Natural killer cell treated with Interleukin-12 subunit alpha and Interleukin-12 subunit beta and Interleukin-15 and Interleukin-18, amount 100 ng/mL, for 72 hours (primary cell): Measurements from ENCODE around the gene CTBP1. TPM values are rescaled to one million over a fixed set of nuclear protein-coding genes. Genes with fewer than 3 reads are reported as not detected.

Source experiments
- ATAC-seq, 2 donors: fragments of 150-1000 bp; cut with Tn5 transposase in 1 of 2; sonication (Bioruptor Pico), chemical (Tn5 transposase) in 1 of 2; 2 replicates each; pipeline ENCODE4 v1.10.0; 2021
- DNase-seq: peaks from one replicate; pipeline ENCODE4 v3.0.0; 2022; ENCODE audit warnings: low spot score
- H3K27ac Mint-ChIP-seq, 2 donors: 1 replicate in 1 of 2; 2 replicates in 1 of 2; pipeline ENCODE4 v1.8.0; 2022; ENCODE audit warnings: mixed read lengths in 2 of 2, mild to moderate bottlenecking in 1 of 2, moderate library complexity in 1 of 2
- H3K27me3 Mint-ChIP-seq, 2 donors: 1 replicate in 1 of 2; 2 replicates in 1 of 2; pipeline ENCODE4 v1.8.0; 2022; ENCODE audit warnings: mixed read lengths in 2 of 2
- H3K36me3 Mint-ChIP-seq: one replicate; pipeline ENCODE4 v1.8.0; 2022; ENCODE audit warnings: mixed read lengths
- H3K4me1 Mint-ChIP-seq, 2 donors: 1 replicate in 1 of 2; 2 replicates in 1 of 2; pipeline ENCODE4 v1.8.0; 2022; ENCODE audit warnings: low read depth in 2 of 2, mixed read lengths in 2 of 2, mild to moderate bottlenecking in 1 of 2
- H3K4me3 Mint-ChIP-seq: one replicate; pipeline ENCODE4 v1.8.0; 2022; ENCODE audit warnings: mixed read lengths
- H3K9me3 Mint-ChIP-seq: 2 replicates; pipeline ENCODE4 v1.8.0; 2022; ENCODE audit warnings: mixed read lengths
- total RNA-seq, 2 donors: library from RNA; stranded (reverse); gene quantifications; one replicate each; pipeline ENCODE4 v1.2.3, GENCODE V29; 2022

The CTBP1 gene
- total RNA-seq, 2 donors from 2014 or later: 109 to 245 TPM

GRCh38 chr4:1214101-1215095 lies 34.5 kb downstream of the CTBP1 start:
- no peak overlapping the region for H3K4me3 Mint-ChIP-seq
- DNase-seq (no peak), ATAC-seq (no peak)
- H3K27ac Mint-ChIP-seq: no peak overlapping the region
- H3K27me3 Mint-ChIP-seq: no peaks in the 10 kb centered on the region
- no peaks in the 10 kb centered on the region for H3K9me3 Mint-ChIP-seq
- H3K4me1 Mint-ChIP-seq: peaks cover 30 to 31% of the 10 kb centered on the region in 2 donors
- peaks cover 9% of the 10 kb centered on the region for H3K36me3 Mint-ChIP-seq

- no peak for ATAC-seq
- H3K4me3 Mint-ChIP-seq: no peak overlapping the region
- DNase-seq: no peak
- no peaks in the 10 kb centered on the region for H3K9me3 Mint-ChIP-seq
- peaks cover 5% of the 10 kb centered on the region for H3K36me3 Mint-ChIP-seq
- peaks cover 21 to 27% of the 10 kb centered on the region in 2 donors for H3K4me1 Mint-ChIP-seq
- no peak overlapping the region for H3K27ac Mint-ChIP-seq
- H3K27me3 Mint-ChIP-seq: no peaks in the 10 kb centered on the region
These were observed 35.5 kb downstream of the CTBP1 start for GRCh38 chr4:1213336-1213995.

GRCh38 chr4:1212546-1213335 lies 36.2 kb downstream of the CTBP1 start:
- DNase-seq (peak; percentile 58), ATAC-seq (no peak)
- Mint-ChIP-seq H3K27me3 (no peaks in the 10 kb centered on the region), H3K4me1 (peaks cover 14 to 21% of the 10 kb centered on the region in 2 donors), H3K36me3 (peaks cover 3% of the 10 kb centered on the region), H3K9me3 (no peaks in the 10 kb centered on the region), H3K4me3 (no peak overlapping the region), H3K27ac (no peak overlapping the region)

- no peaks in the 10 kb centered on the region for H3K36me3 Mint-ChIP-seq
- ATAC-seq: no peak
These were observed 36.9 kb downstream of the CTBP1 start for GRCh38 chr4:1211891-1212545.

GRCh38 chr4:1211371-1211770 lies 37.6 kb downstream of the CTBP1 start:
- no peak for DNase-seq
- no peaks in the 10 kb centered on the region for H3K27me3 Mint-ChIP-seq
- no peaks in the 10 kb centered on the region for H3K9me3 Mint-ChIP-seq
- no peaks in the 10 kb centered on the region for H3K36me3 Mint-ChIP-seq
- no peak for ATAC-seq
- H3K27ac Mint-ChIP-seq: no peak overlapping the region
- H3K4me3 Mint-ChIP-seq: no peak overlapping the region
- H3K4me1 Mint-ChIP-seq: peaks cover 1 to 8% of the 10 kb centered on the region in 2 donors

More at GRCh38 chr4:1211891-1212545, 36.9 kb downstream of the CTBP1 start:
- Mint-ChIP-seq H3K27ac (no peak overlapping the region), H3K4me3 (no peak overlapping the region), H3K4me1 (peaks cover 6 to 14% of the 10 kb centered on the region in 2 donors), H3K27me3 (no peaks in the 10 kb centered on the region), H3K9me3 (no peaks in the 10 kb centered on the region)
- DNase-seq: peak; percentile 48

- Mint-ChIP-seq H3K36me3 (no peaks in the 10 kb centered on the region), H3K4me3 (no peak overlapping the region), H3K9me3 (no peaks in the 10 kb centered on the region), H3K27ac (no peak overlapping the region), H3K27me3 (no peaks in the 10 kb centered on the region), H3K4me1 (peaks cover 0 to 8% of the 10 kb centered on the region in 2 donors)
- ATAC-seq (no peak), DNase-seq (peak; percentile 44)
These were observed 38.0 kb downstream of the CTBP1 start for GRCh38 chr4:1210971-1211370.

- H3K4me1 Mint-ChIP-seq: peaks cover 0 to 8% of the 10 kb centered on the region in 2 donors
- ATAC-seq (no peak), DNase-seq (peak; percentile 41)
- no peaks in the 10 kb centered on the region for H3K36me3 Mint-ChIP-seq
- H3K27ac Mint-ChIP-seq: no peak overlapping the region
- H3K9me3 Mint-ChIP-seq: no peaks in the 10 kb centered on the region
- no peaks in the 10 kb centered on the region for H3K27me3 Mint-ChIP-seq
- no peak overlapping the region for H3K4me3 Mint-ChIP-seq
These were observed 38.6 kb downstream of the CTBP1 start for GRCh38 chr4:1210241-1210841.

- Mint-ChIP-seq H3K4me1 (peaks cover 1 to 10% of the 10 kb centered on the region in 2 donors), H3K27ac (no peak overlapping the region)
These were observed 39.1 kb downstream of the CTBP1 start for GRCh38 chr4:1209821-1210220.

GRCh38 chr4:1208970-1209704 lies 39.8 kb downstream of the CTBP1 start:
- Mint-ChIP-seq H3K36me3 (no peaks in the 10 kb centered on the region), H3K4me3 (no peak overlapping the region), H3K9me3 (no peaks in the 10 kb centered on the region), H3K4me1 (peaks cover 8 to 17% of the 10 kb centered on the region in 2 donors), H3K27me3 (no peaks in the 10 kb centered on the region), H3K27ac (no peak overlapping the region)
- DNase-seq (peak; percentile 35), ATAC-seq (no peak)

More at GRCh38 chr4:1209821-1210220, 39.1 kb downstream of the CTBP1 start:
- H3K27me3 Mint-ChIP-seq: no peaks in the 10 kb centered on the region
- no peak overlapping the region for H3K4me3 Mint-ChIP-seq
- DNase-seq (peak; percentile 53), ATAC-seq (no peak)
- H3K36me3 Mint-ChIP-seq: no peaks in the 10 kb centered on the region
- no peaks in the 10 kb centered on the region for H3K9me3 Mint-ChIP-seq

- peak; percentile 57 for DNase-seq
- Mint-ChIP-seq H3K27ac (no peak overlapping the region), H3K4me1 (peaks cover 15 to 24% of the 10 kb centered on the region in 2 donors)
These were observed 40.5 kb downstream of the CTBP1 start for GRCh38 chr4:1208266-1208961.

GRCh38 chr4:1207603-1208265 lies 41.2 kb downstream of the CTBP1 start:
- DNase-seq (peak; percentile 57), ATAC-seq (no peak)
- Mint-ChIP-seq H3K4me3 (no peak overlapping the region), H3K27me3 (no peaks in the 10 kb centered on the region), H3K36me3 (no peaks in the 10 kb centered on the region), H3K9me3 (no peaks in the 10 kb centered on the region), H3K4me1 (peaks cover 20 to 29% of the 10 kb centered on the region in 2 donors), H3K27ac (no peak overlapping the region)

More at GRCh38 chr4:1208266-1208961, 40.5 kb downstream of the CTBP1 start:
- peak in 1 of 2 donors; percentile 5 for ATAC-seq
- H3K36me3 Mint-ChIP-seq: no peaks in the 10 kb centered on the region
- no peaks in the 10 kb centered on the region for H3K27me3 Mint-ChIP-seq
- no peak overlapping the region for H3K4me3 Mint-ChIP-seq
- no peaks in the 10 kb centered on the region for H3K9me3 Mint-ChIP-seq
